Mesenchymal stem cell (in vitro differentiated cells and primary cell): ENCODE measurements around the gene PRSS27.

Source experiments
- DNase-seq: peaks from one replicate; pipeline ENCODE4 v3.0.0-alpha.2; 2013
- H2AFZ ChIP-seq: one replicate; pipeline ENCODE4 v1.6.1; 2013; ENCODE audit warnings: low read depth, mild to moderate bottlenecking, control low read depth, inconsistent platforms, low read length, moderate library complexity
- H2AK5ac ChIP-seq: 2 replicates; pipeline ENCODE4 v1.6.1; 2013; ENCODE audit warnings: low read length, moderate library complexity, mild to moderate bottlenecking, inconsistent platforms; ENCODE audit not compliant: severe bottlenecking
- H2BK120ac ChIP-seq: one replicate; pipeline ENCODE4 v1.6.1; 2013; ENCODE audit warnings: low read depth, mild to moderate bottlenecking, inconsistent platforms, low read length, moderate library complexity
- H2BK12ac ChIP-seq, 2 experiments: one replicate each; pipeline ENCODE4 v1.6.1; 2013; ENCODE audit warnings: inconsistent platforms in 2 of 2, low read length in 2 of 2, mild to moderate bottlenecking in 2 of 2, moderate library complexity in 2 of 2, control low read depth in 1 of 2
- H2BK15ac ChIP-seq: one replicate; pipeline ENCODE4 v1.6.1; 2013; ENCODE audit warnings: mild to moderate bottlenecking, low read depth, inconsistent platforms; ENCODE audit not compliant: poor library complexity, severe bottlenecking
- H2BK5ac ChIP-seq: 2 replicates; pipeline ENCODE4 v1.6.1; 2013; ENCODE audit warnings: low read depth, mild to moderate bottlenecking, low read length, control low read depth, inconsistent platforms; ENCODE audit not compliant: poor library complexity, severe bottlenecking
- H3K14ac ChIP-seq, 2 experiments: one replicate each; pipeline ENCODE4 v1.6.1; 2013; ENCODE audit warnings: inconsistent platforms in 2 of 2, low read length in 2 of 2, control low read depth in 1 of 2, mild to moderate bottlenecking in 1 of 2, moderate library complexity in 1 of 2
- H3K18ac ChIP-seq, 2 experiments: one replicate each; pipeline ENCODE4 v1.6.1; 2013; ENCODE audit warnings: inconsistent platforms in 2 of 2, low read length in 2 of 2, control low read depth in 1 of 2, low read depth in 1 of 2, mild to moderate bottlenecking in 1 of 2
- H3K23ac ChIP-seq, 2 experiments: one replicate each; pipeline ENCODE4 v1.6.1; 2013; ENCODE audit warnings: inconsistent platforms in 2 of 2, low read length in 2 of 2, mild to moderate bottlenecking in 2 of 2, moderate library complexity in 2 of 2, control low read depth in 1 of 2
- H3K27ac ChIP-seq: 2 replicates; pipeline ENCODE4 v1.5.1; 2013; ENCODE audit warnings: mild to moderate bottlenecking, moderate library complexity, low read length, control low read depth, inconsistent platforms; ENCODE audit not compliant: poor library complexity, severe bottlenecking
- H3K27me3 ChIP-seq, 2 experiments: 2 replicates each; pipeline versions ENCODE4 v1.6.1 to v1.7.0; 2013; ENCODE audit warnings: low read length in 2 of 2, mild to moderate bottlenecking in 2 of 2, moderate library complexity in 2 of 2, control low read depth in 1 of 2, inconsistent platforms in 1 of 2; ENCODE audit not compliant: control insufficient read depth in 1 of 2, insufficient read depth in 1 of 2
- H3K36me3 ChIP-seq, 2 experiments: 2 replicates each; pipeline versions ENCODE4 v1.6.1 to v1.7.0; 2013; ENCODE audit warnings: low read length in 2 of 2, control low read depth in 1 of 2, inconsistent platforms in 1 of 2, low read depth in 1 of 2, mild to moderate bottlenecking in 1 of 2; ENCODE audit not compliant: insufficient read depth in 2 of 2, control insufficient read depth in 1 of 2
- H3K4ac ChIP-seq, 2 experiments: one replicate each; pipeline ENCODE4 v1.6.1; 2013; ENCODE audit warnings: inconsistent platforms in 2 of 2, low read length in 2 of 2, mild to moderate bottlenecking in 2 of 2, moderate library complexity in 2 of 2, control low read depth in 1 of 2, low read depth in 1 of 2
- H3K4me1 ChIP-seq: 2 replicates; pipeline ENCODE4 v1.6.1; 2013; ENCODE audit warnings: low read depth, low read length, control low read depth; ENCODE audit not compliant: control insufficient read depth, insufficient read depth
- H3K4me2 ChIP-seq: 2 replicates; pipeline ENCODE4 v1.6.1; 2013; ENCODE audit warnings: low read length, mild to moderate bottlenecking, inconsistent platforms; ENCODE audit not compliant: poor library complexity, severe bottlenecking
- H3K4me3 ChIP-seq, 2 experiments: 2 replicates each; pipeline versions ENCODE4 v1.5.1 to v1.7.0; 2013; ENCODE audit warnings: low read length in 2 of 2, mild to moderate bottlenecking in 2 of 2, control low read depth in 1 of 2, low read depth in 1 of 2; ENCODE audit not compliant: insufficient read depth in 1 of 2
- H3K79me1 ChIP-seq: replicated peaks from 2 replicates; pipeline ENCODE4 v1.6.1; 2013; ENCODE audit warnings: mild to moderate bottlenecking, control low read depth, low read length, inconsistent platforms; ENCODE audit not compliant: poor library complexity, severe bottlenecking
- H3K9ac ChIP-seq: 2 replicates; pipeline ENCODE4 v1.7.0; 2013; ENCODE audit warnings: mild to moderate bottlenecking, low read length, moderate library complexity
- H3K9me3 ChIP-seq: 2 replicates; pipeline ENCODE4 v1.7.0; 2013; ENCODE audit warnings: mild to moderate bottlenecking, low read length; ENCODE audit not compliant: control insufficient read depth
- H4K8ac ChIP-seq: one replicate; pipeline ENCODE4 v1.6.1; 2013; ENCODE audit warnings: inconsistent platforms, mild to moderate bottlenecking, low read length, moderate library complexity
- H4K91ac ChIP-seq: one replicate; pipeline ENCODE4 v1.6.1; 2013; ENCODE audit warnings: mild to moderate bottlenecking, low read length, inconsistent platforms
- WGBS: methylation state at CpG from one replicate; pipeline ENCODE4 v1.1.7; 2013; ENCODE audit warnings: mixed read lengths; 5-methylcytosine and 5-hydroxymethylcytosine counted together

PRSS27 gene

GRCh38 chr16:2705351-2705750 lies 14.7 kb downstream of the PRSS27 start:
- DNase-seq: no peak
- Histone ChIP-seq H3K36me3 (peaks cover 71 to 97% of the 10 kb centered on the region in 2 experiments), H3K23ac (no peak overlapping the region), H4K8ac (no peak overlapping the region), H3K4me1 (no peaks in the 10 kb centered on the region), H3K9ac (no peak overlapping the region), H3K18ac (no peak overlapping the region), H2BK12ac (no peak overlapping the region), H3K27ac (no peak overlapping the region), H3K4me3 (no peak overlapping the region), H2AFZ (no peak overlapping the region), H2BK15ac (no peak overlapping the region), H2AK5ac (no peak overlapping the region), H3K4ac (no peak overlapping the region), H2BK5ac (no peak overlapping the region), H3K79me1 (peaks cover 55% of the 10 kb centered on the region), H2BK120ac (no peak overlapping the region), H4K91ac (no peak overlapping the region), H3K14ac (no peak overlapping the region), H3K4me2 (no peak overlapping the region), H3K9me3 (no peaks in the 10 kb centered on the region), H3K27me3 (no peaks in the 10 kb centered on the region)
- 95% methylated on average over 10 of the region's 10 CpGs for WGBS

- WGBS: 99% methylated on average over 14 of the region's 14 CpGs
- Histone ChIP-seq H3K79me1 (peaks cover 56% of the 10 kb centered on the region), H3K27me3 (no peaks in the 10 kb centered on the region), H4K91ac (no peak overlapping the region), H2BK5ac (no peak overlapping the region), H2BK15ac (no peak overlapping the region), H3K23ac (no peak overlapping the region), H3K4me2 (no peak overlapping the region), H3K14ac (no peak overlapping the region), H3K4ac (no peak overlapping the region), H3K4me3 (no peak overlapping the region), H3K18ac (no peak overlapping the region), H3K9me3 (no peaks in the 10 kb centered on the region), H3K36me3 (peaks cover 75 to 97% of the 10 kb centered on the region in 2 experiments), H2AFZ (no peak overlapping the region), H4K8ac (no peak overlapping the region), H3K9ac (no peak overlapping the region), H3K4me1 (no peaks in the 10 kb centered on the region), H2AK5ac (no peak overlapping the region), H2BK120ac (no peak overlapping the region), H2BK12ac (no peak overlapping the region), H3K27ac (no peak overlapping the region)
- DNase-seq: no peak
Measured at GRCh38 chr16:2704983-2705275, 15.1 kb downstream of the PRSS27 start.

GRCh38 chr16:2704166-2704982 lies 15.7 kb downstream of the PRSS27 start:
- H3K14ac ChIP-seq: no peak overlapping the region
- H2BK120ac ChIP-seq: no peak overlapping the region
- no peak overlapping the region for H4K8ac ChIP-seq
- H2AK5ac ChIP-seq: no peak overlapping the region
- no peak overlapping the region for H3K4ac ChIP-seq
- H3K36me3 ChIP-seq: peaks cover 81 to 97% of the 10 kb centered on the region in 2 experiments
- no peak overlapping the region for H2BK15ac ChIP-seq
- no peak overlapping the region for H3K18ac ChIP-seq
- no peak overlapping the region for H3K23ac ChIP-seq
- H2AFZ ChIP-seq: no peak overlapping the region
- no peak overlapping the region for H3K4me2 ChIP-seq
- H3K4me1 ChIP-seq: no peaks in the 10 kb centered on the region
- no peaks in the 10 kb centered on the region for H3K9me3 ChIP-seq
- no peak overlapping the region for H3K27ac ChIP-seq
- H3K79me1 ChIP-seq: peaks cover 55% of the 10 kb centered on the region
- no peak for DNase-seq
- no peak overlapping the region for H3K9ac ChIP-seq
- H3K27me3 ChIP-seq: no peaks in the 10 kb centered on the region
- no peak overlapping the region for H2BK12ac ChIP-seq
- H3K4me3 ChIP-seq: no peak overlapping the region
- WGBS: 97% methylated on average over 33 of the region's 33 CpGs
- no peak overlapping the region for H4K91ac ChIP-seq
- no peak overlapping the region for H2BK5ac ChIP-seq

GRCh38 chr16:2702871-2703745 lies 16.9 kb downstream of the PRSS27 start:
- H3K4ac ChIP-seq: no peak overlapping the region
- no peaks in the 10 kb centered on the region for H3K27me3 ChIP-seq
- 98% methylated on average over 28 of the region's 28 CpGs for WGBS
- H4K91ac ChIP-seq: no peak overlapping the region
- no peak overlapping the region for H2BK15ac ChIP-seq
- H3K36me3 ChIP-seq: peaks cover 79 to 99% of the 10 kb centered on the region in 2 experiments
- no peak overlapping the region for H2BK120ac ChIP-seq
- H2BK12ac ChIP-seq: no peak overlapping the region
- no peak overlapping the region for H3K4me3 ChIP-seq
- DNase-seq: no peak
- no peak overlapping the region for H3K9ac ChIP-seq
- H3K79me1 ChIP-seq: peaks cover 65% of the 10 kb centered on the region
- H2AFZ ChIP-seq: no peak overlapping the region
- H4K8ac ChIP-seq: no peak overlapping the region
- H2BK5ac ChIP-seq: no peak overlapping the region
- H3K14ac ChIP-seq: no peak overlapping the region
- no peak overlapping the region for H3K18ac ChIP-seq
- peaks cover 4% of the 10 kb centered on the region for H3K4me1 ChIP-seq
- no peaks in the 10 kb centered on the region for H3K9me3 ChIP-seq
- H3K27ac ChIP-seq: no peak overlapping the region
- no peak overlapping the region for H2AK5ac ChIP-seq
- H3K4me2 ChIP-seq: no peak overlapping the region
- H3K23ac ChIP-seq: no peak overlapping the region
